Left colon (tissue), 2 donors: ENCODE data around the gene POLR2E. TPM values are rescaled to one million over a fixed set of nuclear protein-coding genes. Genes with fewer than 3 reads are reported as not detected.

Experiments
- ATAC-seq: fragments of 200-7000 bp; cut with Tn5 transposase; one replicate; pipeline ENCODE4 v1.9.1; 2020; ENCODE audit warnings: mild to moderate bottlenecking, moderate library complexity
- DNase-seq, 2 donors: peaks; one replicate each; pipeline ENCODE4 v3.0.0-alpha.2; 2020
- intact Hi-C, 2 donors: fragments of 100-400 bp; cut with DNase I in 1 of 2; cut with micrococcal nuclease in 1 of 2; formaldehyde crosslinking; loops; one replicate each; pipeline versions ENCODE4 v1.11.2 to v1.14.0; 2022; cut with DNase I, micrococcal nuclease
- total RNA-seq, 2 donors: library from RNA; stranded (reverse); fragmentation: NEBNext Ultra II Directional; extraction: Animal tissue kit (Norgen Biotek cat#: 25700); gene quantifications; one replicate each; pipeline ENCODE4 v1.2.1, GENCODE V29; 2021
- donor health status: DM: no; HTN: no; CAD: no.
- donor health status: DM: yes; HTN: yes; CAD: no.

The POLR2E gene
- total RNA-seq, 2 donors from 2014 or later = 116 to 141 TPM

- DNase-seq = peak; percentile 80 to 86
- intact Hi-C loops = no loop called here
- ATAC-seq = peak; percentile 58
These were observed 9.3 kb upstream of the POLR2E start for GRCh38 chr19:1104311-1105007.

GRCh38 chr19:1103708-1104310, 8.6 kb upstream of the POLR2E start, which contains the start of gene GPX4:
Gene GPX4, plus strand, starts transcription at chr19:1103994. Its CDS starts 50 bp downstream, at chr19:1104044.
- intact Hi-C loops = no loop called here
- ATAC-seq = peak; percentile 87
- peak; percentile 99 for DNase-seq

- no peak for DNase-seq
- intact Hi-C loops = no loop called here
- no peak for ATAC-seq
These were observed 8.0 kb upstream of the POLR2E start for GRCh38 chr19:1103132-1103707.

GRCh38 chr19:1102407-1103131, 7.4 kb upstream of the POLR2E start:
- ATAC-seq = no peak
- intact Hi-C loops = no loop called here
- DNase-seq = no peak

- peak in 1 of 2 donors; percentile 27 for DNase-seq
- intact Hi-C loops = no loop called here
These were observed 6.1 kb upstream of the POLR2E start for GRCh38 chr19:1101337-1101698.

GRCh38 chr19:1098177-1099051, 3.2 kb upstream of the POLR2E start:
- intact Hi-C loops = no loop called here
- peak; percentile 40 for ATAC-seq
- peak in 1 of 2 donors; percentile 32 for DNase-seq

More at GRCh38 chr19:1101337-1101698, 6.1 kb upstream of the POLR2E start:
- ATAC-seq = no peak

GRCh38 chr19:1097810-1098176, 2.6 kb upstream of the POLR2E start:
- ATAC-seq (peak; percentile 12), DNase-seq (no peak)
- intact Hi-C loops = no loop called here

- intact Hi-C loops = no loop called here
- DNase-seq = peak in 1 of 2 donors; percentile 27
- no peak for ATAC-seq
These were observed 559 bp downstream of the POLR2E start for GRCh38 chr19:1094655-1094977.

GRCh38 chr19:1093811-1094553, 1.2 kb downstream of the POLR2E start:
- intact Hi-C loops = no loop called here
- no peak for ATAC-seq
- peak in 1 of 2 donors; percentile 29 for DNase-seq

- DNase-seq (no peak), ATAC-seq (no peak)
- intact Hi-C loops = no loop called here
These were observed 1.8 kb downstream of the POLR2E start for GRCh38 chr19:1093330-1093729.

GRCh38 chr19:1091544-1092175, 3.5 kb downstream of the POLR2E start:
- intact Hi-C loops = no loop called here
- DNase-seq (no peak), ATAC-seq (no peak)

GRCh38 chr19:1090731-1091543, 4.2 kb downstream of the POLR2E start:
- DNase-seq = no peak
- intact Hi-C loops = no loop called here
- ATAC-seq = no peak

- DNase-seq = no peak
- intact Hi-C loops = no loop called here
- no peak for ATAC-seq
These were observed 5.3 kb downstream of the POLR2E start for GRCh38 chr19:1089891-1090290.

- no peak for ATAC-seq
- DNase-seq = no peak
- intact Hi-C loops = no loop called here
These were observed 5.9 kb downstream of the POLR2E start for GRCh38 chr19:1089126-1089771.

GRCh38 chr19:1088416-1089010, 6.7 kb downstream of the POLR2E start:
- DNase-seq (no peak), ATAC-seq (peak; percentile 8)
- intact Hi-C loops = no loop called here

- intact Hi-C loops = no loop called here
- DNase-seq (no peak), ATAC-seq (peak; percentile 20)
These were observed 7.3 kb downstream of the POLR2E start for GRCh38 chr19:1087813-1088415.
